SK-N-SH treated with all-trans-retinoic acid at 6 μM for 48 hours (cell line): ENCODE measurements around the gene BPIFB2.
"Not testable (repeated sequence)": the region's sequence is repeated elsewhere in the genome, so short reads cannot be mapped to it uniquely, and the experiment has no call there.

Source experiments
- ATAC-seq: fragments of 200-7000 bp; cut with Tn5 transposase; 3 replicates; pipeline ENCODE4 v1.9.1; 2020; ENCODE audit warnings: mild to moderate bottlenecking, moderate library complexity
- BACH2 ChIP-seq: fragments of 250-450 bp; sonication (Bioruptor Pico); IDR thresholded peaks from 2 replicates; pipeline ENCODE4 v1.9.0; 2021; ENCODE audit warnings: mild to moderate bottlenecking, borderline replicate concordance
- CSDC2 ChIP-seq: fragments of 250-450 bp; sonication (Bioruptor Pico); IDR thresholded peaks from 2 replicates; pipeline ENCODE4 v1.5.0; 2020; ENCODE audit warnings: mild to moderate bottlenecking, moderate library complexity
- CSRNP3 ChIP-seq: fragments of 250-450 bp; sonication (Bioruptor Pico); IDR thresholded peaks from 2 replicates; pipeline ENCODE4 v1.5.1; 2021; ENCODE audit warnings: mild to moderate bottlenecking, moderate library complexity
- ESRRG ChIP-seq: fragments of 250-450 bp; sonication (Bioruptor Pico); IDR thresholded peaks from 2 replicates; pipeline ENCODE4 v1.6.1; 2021; ENCODE audit warnings: mild to moderate bottlenecking
- GLIS3 ChIP-seq: fragments of 250-450 bp; sonication (Bioruptor Pico); IDR thresholded peaks from 2 replicates; pipeline ENCODE4 v1.5.0; 2020; ENCODE audit warnings: mild to moderate bottlenecking, moderate library complexity
- ISL1 ChIP-seq: fragments of 250-450 bp; sonication (Bioruptor Pico); IDR thresholded peaks from 2 replicates; pipeline ENCODE4 v2.1.2; 2022; ENCODE audit warnings: mild to moderate bottlenecking, moderate library complexity
- OSR1 ChIP-seq: fragments of 250-450 bp; sonication (Bioruptor Pico); IDR thresholded peaks from 2 replicates; pipeline ENCODE4 v1.8.0; 2022; ENCODE audit warnings: moderate library complexity, mild to moderate bottlenecking, inconsistent platforms
- PATZ1 ChIP-seq: fragments of 250-450 bp; sonication (Bioruptor Pico); IDR thresholded peaks from 2 replicates; pipeline ENCODE4 v1.8.0; 2020; ENCODE audit warnings: mild to moderate bottlenecking, moderate library complexity, borderline replicate concordance
- RARB ChIP-seq: fragments of 250-450 bp; sonication (Bioruptor Pico); IDR thresholded peaks from 2 replicates; pipeline ENCODE4 v1.8.0; 2021; ENCODE audit warnings: mild to moderate bottlenecking, moderate library complexity
- SNAI2 ChIP-seq: fragments of 250-450 bp; sonication (Bioruptor Pico); IDR thresholded peaks from 2 replicates; pipeline ENCODE4 v1.5.0; 2020; ENCODE audit warnings: mild to moderate bottlenecking, moderate library complexity
- TCF4 ChIP-seq: fragments of 250-450 bp; sonication (Bioruptor Pico); IDR thresholded peaks from 2 replicates; pipeline ENCODE4 v1.8.0; 2021; ENCODE audit warnings: mild to moderate bottlenecking, moderate library complexity, borderline replicate concordance
- TOX ChIP-seq: fragments of 250-450 bp; sonication (Bioruptor Pico); IDR thresholded peaks from 2 replicates; pipeline ENCODE4 v1.8.0; 2021; ENCODE audit warnings: mild to moderate bottlenecking, moderate library complexity, borderline replicate concordance
- TSHZ2 ChIP-seq: fragments of 250-450 bp; sonication (Bioruptor Pico); IDR thresholded peaks from 2 replicates; pipeline ENCODE4 v1.5.0; 2020; ENCODE audit warnings: mild to moderate bottlenecking, moderate library complexity
- ZC3H10 ChIP-seq: fragments of 250-450 bp; sonication (Bioruptor Pico); IDR thresholded peaks from 2 replicates; pipeline ENCODE4 v1.5.1; 2021; ENCODE audit warnings: mild to moderate bottlenecking, moderate library complexity
- ZFP3 ChIP-seq: fragments of 250-450 bp; sonication (Bioruptor Pico); IDR thresholded peaks from 2 replicates; pipeline ENCODE4 v1.5.0; 2020; ENCODE audit warnings: mild to moderate bottlenecking, moderate library complexity
- ZFP30 ChIP-seq: fragments of 450-650 bp; formaldehyde crosslinking; IDR thresholded peaks from 2 replicates; pipeline ENCODE4 v1.5.0; 2022; ENCODE audit warnings: mild to moderate bottlenecking, moderate library complexity
- ZNF565 ChIP-seq: fragments of 450-650 bp; formaldehyde crosslinking; conservative IDR thresholded peaks from 2 replicates; pipeline ENCODE4 v1.5.0; 2020; ENCODE audit warnings: low read depth, mild to moderate bottlenecking, moderate library complexity
- ZNF70 ChIP-seq: fragments of 450-650 bp; formaldehyde crosslinking; IDR thresholded peaks from 2 replicates; pipeline ENCODE4 v1.5.0; 2020; ENCODE audit warnings: mild to moderate bottlenecking, moderate library complexity
- ZNF8 ChIP-seq: fragments of 450-650 bp; formaldehyde crosslinking; IDR thresholded peaks from 2 replicates; pipeline ENCODE4 v1.5.0; 2020; ENCODE audit warnings: mild to moderate bottlenecking, moderate library complexity
- TF ChIP-seq, protein P1 (sequence below): fragments of 250-450 bp; sonication (Bioruptor Pico); IDR thresholded peaks from 2 replicates; pipeline ENCODE4 v1.5.1; 2020; ENCODE audit warnings: low read depth, mild to moderate bottlenecking, moderate library complexity
- TF ChIP-seq, protein P2 (sequence below): fragments of 250-450 bp; sonication (Bioruptor Pico); IDR thresholded peaks from 2 replicates; pipeline ENCODE4 v1.8.0; 2021; ENCODE audit warnings: low read depth, mild to moderate bottlenecking, moderate library complexity, borderline replicate concordance

Gene BPIFB2

GRCh38 chr20:32960849-32961731 lies 46.4 kb upstream of the BPIFB2 start:
- ATAC-seq, result no peak
- no peak for TF ChIP-seq ZC3H10
- no peak for TF ChIP-seq ESRRG (CRISPR knock-in tag)
- no peak for TF ChIP-seq ZFP30 (CRISPR knock-in tag)
- TF ChIP-seq GLIS3 (CRISPR knock-in tag), result no peak

GRCh38 chr20:32962053-32962452 lies 45.5 kb upstream of the BPIFB2 start:
- TF ChIP-seq ESRRG (CRISPR knock-in tag) (no peak), SNAI2 (no peak), ZC3H10 (no peak), ISL1 (no peak), BACH2 (CRISPR knock-in tag) (no peak), RARB (CRISPR knock-in tag) (no peak), ZFP30 (CRISPR knock-in tag) (no peak), TOX (CRISPR knock-in tag) (no peak), CSDC2 (CRISPR knock-in tag) (no peak), ZNF8 (CRISPR knock-in tag) (no peak), PATZ1 (no peak), GLIS3 (CRISPR knock-in tag) (no peak), ZFP3 (CRISPR knock-in tag) (no peak), ZNF70 (CRISPR knock-in tag) (no peak), TSHZ2 (CRISPR knock-in tag) (no peak), OSR1 (CRISPR knock-in tag) (no peak), CSRNP3 (CRISPR knock-in tag) (no peak), TCF4 (no peak), ZNF565 (no peak)
- TF ChIP-seq, protein P1, sequence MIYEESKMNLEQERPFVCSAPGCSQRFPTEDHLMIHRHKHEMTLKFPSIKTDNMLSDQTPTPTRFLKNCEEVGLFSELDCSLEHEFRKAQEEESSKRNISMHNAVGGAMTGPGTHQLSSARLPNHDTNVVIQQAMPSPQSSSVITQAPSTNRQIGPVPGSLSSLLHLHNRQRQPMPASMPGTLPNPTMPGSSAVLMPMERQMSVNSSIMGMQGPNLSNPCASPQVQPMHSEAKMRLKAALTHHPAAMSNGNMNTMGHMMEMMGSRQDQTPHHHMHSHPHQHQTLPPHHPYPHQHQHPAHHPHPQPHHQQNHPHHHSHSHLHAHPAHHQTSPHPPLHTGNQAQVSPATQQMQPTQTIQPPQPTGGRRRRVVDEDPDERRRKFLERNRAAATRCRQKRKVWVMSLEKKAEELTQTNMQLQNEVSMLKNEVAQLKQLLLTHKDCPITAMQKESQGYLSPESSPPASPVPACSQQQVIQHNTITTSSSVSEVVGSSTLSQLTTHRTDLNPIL (CRISPR knock-in tag), result no peak
- no peak for ATAC-seq

- not testable (repeated sequence) for ATAC-seq
These were observed 44.9 kb upstream of the BPIFB2 start for GRCh38 chr20:32962646-32963045.

- TF ChIP-seq TOX (CRISPR knock-in tag), result no peak
- TF ChIP-seq ZFP3 (CRISPR knock-in tag), result no peak
- TF ChIP-seq TCF4, result no peak
- TF ChIP-seq CSDC2 (CRISPR knock-in tag), result no peak
- TF ChIP-seq CSRNP3 (CRISPR knock-in tag), result no peak
- no peak for TF ChIP-seq ZFP30 (CRISPR knock-in tag)
- TF ChIP-seq, protein P2, sequence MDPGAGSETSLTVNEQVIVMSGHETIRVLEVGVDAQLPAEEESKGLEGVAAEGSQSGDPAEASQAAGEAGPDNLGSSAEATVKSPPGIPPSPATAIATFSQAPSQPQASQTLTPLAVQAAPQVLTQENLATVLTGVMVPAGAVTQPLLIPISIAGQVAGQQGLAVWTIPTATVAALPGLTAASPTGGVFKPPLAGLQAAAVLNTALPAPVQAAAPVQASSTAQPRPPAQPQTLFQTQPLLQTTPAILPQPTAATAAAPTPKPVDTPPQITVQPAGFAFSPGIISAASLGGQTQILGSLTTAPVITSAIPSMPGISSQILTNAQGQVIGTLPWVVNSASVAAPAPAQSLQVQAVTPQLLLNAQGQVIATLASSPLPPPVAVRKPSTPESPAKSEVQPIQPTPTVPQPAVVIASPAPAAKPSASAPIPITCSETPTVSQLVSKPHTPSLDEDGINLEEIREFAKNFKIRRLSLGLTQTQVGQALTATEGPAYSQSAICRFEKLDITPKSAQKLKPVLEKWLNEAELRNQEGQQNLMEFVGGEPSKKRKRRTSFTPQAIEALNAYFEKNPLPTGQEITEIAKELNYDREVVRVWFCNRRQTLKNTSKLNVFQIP (CRISPR knock-in tag), result no peak
- ATAC-seq, result no peak
These were observed 44.3 kb upstream of the BPIFB2 start for GRCh38 chr20:32963176-32963575.
